PFSK-1 (cell line): ENCODE data around the gene DSG1.

Experiments
- FOXP2 ChIP-seq: optimal IDR thresholded peaks from 2 replicates; pipeline ENCODE3; 2011; ENCODE audit warnings: borderline replicate concordance, control low read depth, inconsistent platforms; ENCODE audit not compliant: insufficient read depth; ENCODE audit errors: extremely low read length, extremely low read depth
- POLR2AphosphoS5 ChIP-seq: IDR thresholded peaks from 2 replicates; pipeline ENCODE4 v1.6.1; 2012; ENCODE audit warnings: low read depth, mild to moderate bottlenecking, control low read depth, low read length, moderate library complexity
- REST ChIP-seq, 2 experiments: IDR thresholded peaks; 2 replicates each; pipeline versions ENCODE4 v1.6.1 to v1.8.0; 2011 to 2012; ENCODE audit warnings: low read depth in 2 of 2, low read length in 2 of 2, control low read depth in 1 of 2, inconsistent platforms in 1 of 2, mild to moderate bottlenecking in 1 of 2, moderate library complexity in 1 of 2; ENCODE audit not compliant: insufficient read depth in 1 of 2
- SIN3A ChIP-seq: IDR thresholded peaks from 2 replicates; pipeline ENCODE4 v1.6.1; 2012; ENCODE audit warnings: mild to moderate bottlenecking, low read length, moderate library complexity, borderline replicate concordance; ENCODE audit not compliant: insufficient read depth
- TAF1 ChIP-seq: IDR thresholded peaks from 2 replicates; pipeline ENCODE4 v1.6.1; 2012; ENCODE audit warnings: low read length, control low read depth, borderline replicate concordance; ENCODE audit not compliant: insufficient read depth

DSG1 gene

DNA sequence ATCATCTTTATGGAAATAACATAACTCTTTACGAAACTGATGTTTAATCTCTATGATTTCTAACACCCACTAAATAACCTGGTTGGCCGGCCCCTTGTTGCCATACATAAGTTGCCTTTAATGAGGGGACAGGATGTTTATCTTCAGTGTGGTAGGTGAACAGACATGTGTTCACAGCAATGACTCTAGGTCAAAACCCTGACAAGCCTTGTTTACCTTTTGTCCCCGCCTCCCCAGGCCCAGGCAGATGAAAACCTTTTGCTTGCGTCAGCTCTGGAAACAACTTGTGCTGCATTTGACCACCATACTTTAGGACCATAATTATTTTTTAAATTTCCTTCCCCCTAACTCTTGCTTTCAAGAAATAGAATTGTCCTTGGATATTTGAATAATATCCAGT, 55.7 kb downstream of the DSG1 start:
- no peak for TF ChIP-seq FOXP2
- TF ChIP-seq REST (IDR thresholded peaks at IDR 0.05; ENCODE audit: insufficient read depth in 1 of 2, low read depth in 2 of 2, low read length in 2 of 2) = no peak
- no peak for TF ChIP-seq POLR2AphosphoS5
- TF ChIP-seq SIN3A = no peak
- no peak for TF ChIP-seq TAF1

- TF ChIP-seq REST (IDR thresholded peaks at IDR 0.05; ENCODE audit: insufficient read depth in 1 of 2, low read depth in 2 of 2, low read length in 2 of 2) = no peak
- no peak for TF ChIP-seq TAF1
- no peak for TF ChIP-seq SIN3A
- no peak for TF ChIP-seq FOXP2
- no peak for TF ChIP-seq POLR2AphosphoS5
Observed at GRCh38 chr18:31376477-31376876, 58.5 kb downstream of the DSG1 start, which contains the start of gene DSG4. Gene DSG4, plus strand, starts transcription at chr18:31376777. Its CDS starts 135 bp downstream, at chr18:31376912.

DNA sequence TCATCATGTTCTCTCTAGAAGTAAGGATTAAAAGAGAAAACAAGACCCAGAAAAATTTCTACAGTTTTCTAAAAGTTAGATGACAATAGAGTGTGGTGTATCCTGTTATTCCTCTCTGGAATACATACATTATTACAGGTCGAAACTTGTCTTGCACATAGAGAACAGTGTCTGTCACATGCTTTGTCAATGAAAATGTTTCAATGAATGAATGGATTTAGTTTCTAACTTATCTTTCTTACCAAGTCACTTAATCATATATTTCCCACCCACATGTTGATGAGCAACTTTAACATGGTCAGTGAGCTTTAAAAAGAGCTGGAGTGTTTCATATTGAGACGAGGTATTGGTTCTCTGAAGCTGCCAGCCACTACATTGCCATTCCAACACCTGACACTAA, 63.0 kb downstream of the DSG1 start:
- TF ChIP-seq REST (IDR thresholded peaks at IDR 0.05; ENCODE audit: insufficient read depth in 1 of 2, low read depth in 2 of 2, low read length in 2 of 2) = no peak
- no peak for TF ChIP-seq SIN3A
- no peak for TF ChIP-seq TAF1
- TF ChIP-seq FOXP2 = no peak
- no peak for TF ChIP-seq POLR2AphosphoS5

- TF ChIP-seq REST (IDR thresholded peaks at IDR 0.05; ENCODE audit: insufficient read depth in 1 of 2, low read depth in 2 of 2, low read length in 2 of 2) = no peak
- no peak for TF ChIP-seq TAF1
- no peak for TF ChIP-seq POLR2AphosphoS5
- TF ChIP-seq FOXP2 = no peak
Observed at GRCh38 chr18:31382107-31382506, 64.1 kb downstream of the DSG1 start.

DNA sequence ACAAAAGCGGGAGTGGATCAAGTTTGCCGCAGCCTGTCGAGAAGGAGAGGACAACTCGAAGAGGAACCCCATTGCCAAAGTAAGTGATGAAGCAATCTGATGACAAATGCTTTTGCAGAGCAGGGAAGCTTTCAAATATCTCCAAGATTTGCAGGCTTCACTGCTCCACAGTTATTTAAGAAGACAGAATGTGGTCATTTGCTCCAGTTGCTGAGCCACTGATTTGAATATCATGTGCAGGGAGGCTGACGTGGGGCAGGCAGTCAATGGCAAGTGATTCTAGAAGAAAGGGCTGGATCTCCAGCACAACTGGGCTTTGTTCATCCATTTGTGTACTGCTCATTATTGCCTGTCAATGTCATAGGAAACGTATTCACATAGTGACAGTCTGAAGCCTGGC, 68.8 kb downstream of the DSG1 start:
- TF ChIP-seq POLR2AphosphoS5 = no peak
- TF ChIP-seq TAF1 = no peak
- no peak for TF ChIP-seq FOXP2
- no peak for TF ChIP-seq SIN3A
- no peak for TF ChIP-seq REST (IDR thresholded peaks at IDR 0.05; ENCODE audit: insufficient read depth in 1 of 2, low read depth in 2 of 2, low read length in 2 of 2)
